Natural killer cell treated with Interleukin-12 subunit alpha and Interleukin-12 subunit beta and Interleukin-15 and Interleukin-18, amount 100 ng/mL, for 72 hours (primary cell): ENCODE data around the gene PHF14. TPM values are rescaled to one million over a fixed set of nuclear protein-coding genes. Genes with fewer than 3 reads are reported as not detected.
"Not testable (repeated sequence)": the region's sequence is repeated elsewhere in the genome, so short reads cannot be mapped to it uniquely, and the experiment has no call there.

Experiments used
- ATAC-seq, 2 donors: fragments of 150-1000 bp; cut with Tn5 transposase in 1 of 2; sonication (Bioruptor Pico), chemical (Tn5 transposase) in 1 of 2; 2 replicates each; pipeline ENCODE4 v1.10.0; 2021
- DNase-seq: peaks from one replicate; pipeline ENCODE4 v3.0.0; 2022; ENCODE audit warnings: low spot score
- H3K27ac Mint-ChIP-seq, 2 donors: 1 replicate in 1 of 2; 2 replicates in 1 of 2; pipeline ENCODE4 v1.8.0; 2022; ENCODE audit warnings: mixed read lengths in 2 of 2, mild to moderate bottlenecking in 1 of 2, moderate library complexity in 1 of 2
- H3K27me3 Mint-ChIP-seq, 2 donors: 1 replicate in 1 of 2; 2 replicates in 1 of 2; pipeline ENCODE4 v1.8.0; 2022; ENCODE audit warnings: mixed read lengths in 2 of 2
- H3K36me3 Mint-ChIP-seq: one replicate; pipeline ENCODE4 v1.8.0; 2022; ENCODE audit warnings: mixed read lengths
- H3K4me1 Mint-ChIP-seq, 2 donors: 1 replicate in 1 of 2; 2 replicates in 1 of 2; pipeline ENCODE4 v1.8.0; 2022; ENCODE audit warnings: low read depth in 2 of 2, mixed read lengths in 2 of 2, mild to moderate bottlenecking in 1 of 2
- H3K4me3 Mint-ChIP-seq: one replicate; pipeline ENCODE4 v1.8.0; 2022; ENCODE audit warnings: mixed read lengths
- H3K9me3 Mint-ChIP-seq: 2 replicates; pipeline ENCODE4 v1.8.0; 2022; ENCODE audit warnings: mixed read lengths
- total RNA-seq, 2 donors: library from RNA; stranded (reverse); gene quantifications; one replicate each; pipeline ENCODE4 v1.2.3, GENCODE V29; 2022

Gene PHF14
- total RNA-seq, 2 donors from 2014 or later = 22.0 to 52.3 TPM

- not testable (repeated sequence) for H3K36me3 Mint-ChIP-seq, H3K4me3 Mint-ChIP-seq, H3K27ac Mint-ChIP-seq, DNase-seq, H3K4me1 Mint-ChIP-seq, ATAC-seq, H3K9me3 Mint-ChIP-seq
- H3K27me3 Mint-ChIP-seq = peaks cover 7 to 13% of the 10 kb centered on the region in 2 donors
Observed at GRCh38 chr7:10953078-10953750, 20.5 kb upstream of the PHF14 start.

DNA sequence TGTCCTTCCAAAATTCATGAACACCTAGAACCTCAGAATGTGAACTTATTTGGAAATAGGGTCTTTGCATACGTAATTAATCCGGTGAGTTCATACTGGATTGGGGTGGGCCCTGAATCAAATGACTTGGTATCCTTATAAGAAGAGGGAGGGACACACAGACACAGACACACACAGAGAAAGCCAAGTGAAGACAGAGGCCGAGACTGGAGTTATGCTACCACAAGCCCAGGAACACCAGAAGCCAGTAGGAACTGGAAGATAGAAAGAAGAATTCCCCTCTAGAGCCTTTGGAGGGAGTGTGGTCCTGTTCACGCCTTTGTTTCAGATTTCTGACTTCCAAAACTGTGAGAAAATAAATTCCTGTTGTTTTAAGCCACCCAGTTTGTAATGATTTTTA, 17.1 kb upstream of the PHF14 start:
- DNase-seq (no peak), ATAC-seq (no peak)
- peaks cover 5% of the 10 kb centered on the region for H3K36me3 Mint-ChIP-seq
- H3K27ac Mint-ChIP-seq = no peak overlapping the region
- peaks cover 18 to 20% of the 10 kb centered on the region in 2 donors for H3K27me3 Mint-ChIP-seq
- H3K4me3 Mint-ChIP-seq = no peak overlapping the region
- no peaks in the 10 kb centered on the region for H3K4me1 Mint-ChIP-seq
- no peaks in the 10 kb centered on the region for H3K9me3 Mint-ChIP-seq

GRCh38 chr7:10960242-10960641, 13.4 kb upstream of the PHF14 start:
- not testable (repeated sequence) for H3K4me3 Mint-ChIP-seq, H3K9me3 Mint-ChIP-seq, H3K27ac Mint-ChIP-seq, H3K4me1 Mint-ChIP-seq, DNase-seq, ATAC-seq
- Mint-ChIP-seq H3K27me3 (peaks cover 49 to 50% of the 10 kb centered on the region in 2 donors), H3K36me3 (peaks cover 10% of the 10 kb centered on the region)

DNA sequence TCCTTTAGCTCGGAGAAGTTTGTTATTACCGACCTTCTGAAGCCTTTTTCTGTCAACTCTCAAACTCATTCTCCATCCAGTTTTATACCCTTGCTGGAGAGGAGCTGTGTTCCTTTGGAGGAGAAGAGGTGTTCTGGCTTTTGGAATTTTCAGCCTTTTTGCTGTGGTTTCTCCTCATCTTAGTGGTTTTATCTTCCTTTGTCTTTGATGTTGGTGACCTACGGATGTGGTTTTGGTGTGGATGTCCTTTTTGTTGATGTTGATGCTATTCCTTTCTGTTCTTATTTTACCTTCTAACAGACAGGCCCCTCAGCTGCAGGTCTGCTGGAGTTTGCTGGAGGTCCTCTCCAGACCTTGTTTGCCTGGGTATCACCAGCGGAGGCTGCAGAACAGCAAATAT, 8.7 kb upstream of the PHF14 start:
- H3K4me1 Mint-ChIP-seq, H3K9me3 Mint-ChIP-seq, H3K27ac Mint-ChIP-seq, H3K4me3 Mint-ChIP-seq, DNase-seq, ATAC-seq: not testable (repeated sequence)
- peaks cover 50 to 74% of the 10 kb centered on the region in 2 donors for H3K27me3 Mint-ChIP-seq
- peaks cover 15% of the 10 kb centered on the region for H3K36me3 Mint-ChIP-seq

DNA sequence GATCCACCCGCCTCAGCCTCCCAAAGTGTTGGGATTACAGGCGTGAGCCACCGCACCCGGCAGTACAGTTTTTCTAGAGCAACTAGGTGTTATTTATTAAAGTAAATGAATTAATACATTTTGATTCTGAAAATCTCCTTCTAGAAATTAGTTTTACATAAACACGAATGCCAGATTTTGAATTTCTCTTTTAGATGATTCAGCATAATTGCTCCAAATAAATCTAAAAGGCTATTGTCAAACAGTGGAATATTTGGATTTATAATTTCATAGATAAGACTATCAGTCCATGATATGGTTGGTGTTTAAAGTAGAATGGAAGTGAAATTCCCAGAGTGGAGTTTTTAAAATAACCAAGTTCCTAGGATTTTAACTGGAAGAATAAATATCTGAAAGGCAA, 1.5 kb upstream of the PHF14 start:
- Mint-ChIP-seq H3K9me3 (no peaks in the 10 kb centered on the region), H3K36me3 (peaks cover 20% of the 10 kb centered on the region), H3K27ac (no peak overlapping the region), H3K4me3 (peak overlapping the region; percentile 94), H3K27me3 (peaks cover 10 to 21% of the 10 kb centered on the region in 2 donors), H3K4me1 (peaks cover 20 to 28% of the 10 kb centered on the region in 2 donors)
- DNase-seq (no peak), ATAC-seq (no peak)

DNA sequence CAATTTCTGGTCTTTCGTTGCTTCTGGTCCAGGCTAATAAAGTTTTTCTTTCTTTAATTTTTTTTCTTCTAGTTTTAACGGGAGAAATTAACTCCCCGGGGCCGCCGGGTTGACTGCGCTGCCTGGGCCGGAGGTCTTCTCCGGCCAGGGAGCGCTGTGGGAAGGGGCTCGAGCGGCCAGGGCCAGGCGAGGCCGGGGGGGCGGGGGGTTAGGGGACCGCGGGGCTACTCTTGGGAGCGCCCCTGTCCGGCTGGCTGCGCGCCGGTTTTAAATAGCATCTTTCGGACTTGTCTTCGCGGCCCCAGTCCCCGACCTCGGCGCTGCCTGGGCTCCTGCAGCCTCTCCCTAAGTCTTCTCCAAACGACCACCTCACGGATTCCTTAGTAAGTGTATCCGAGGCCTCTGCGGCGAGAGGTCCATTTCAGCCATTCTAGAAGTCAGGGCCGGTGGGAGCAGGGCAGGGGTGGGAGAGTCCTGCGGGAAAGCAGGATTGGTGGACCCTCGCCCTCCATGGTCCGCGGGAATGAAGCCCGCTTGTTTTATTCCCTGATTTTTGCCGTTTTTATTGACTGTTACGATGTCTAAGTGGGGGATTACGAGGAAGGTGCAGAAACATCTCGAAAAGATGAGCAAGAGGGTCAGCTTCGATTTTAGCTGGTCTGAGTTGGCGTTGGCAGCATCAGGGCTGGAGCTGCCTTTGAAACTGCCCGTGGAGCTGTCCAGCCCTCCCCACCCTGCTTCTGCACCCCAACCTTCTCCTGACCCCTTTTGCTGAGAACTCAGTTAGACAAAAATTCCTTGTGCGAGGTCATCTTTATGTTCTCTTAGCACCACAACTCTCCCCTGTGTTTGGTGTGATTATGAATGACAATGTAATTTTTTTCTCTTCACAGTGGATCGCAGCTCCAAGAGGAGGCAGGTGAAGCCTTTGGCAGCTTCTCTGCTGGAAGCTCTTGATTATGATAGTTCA, 555 bp downstream of the PHF14 start:
- Mint-ChIP-seq H3K9me3 (no peaks in the 10 kb centered on the region), H3K4me3 (peak overlapping the region; percentile 94), H3K27ac (peak overlapping the region; percentile 90 to 96), H3K36me3 (peaks cover 25% of the 10 kb centered on the region), H3K4me1 (peaks cover 20 to 28% of the 10 kb centered on the region in 2 donors), H3K27me3 (peaks cover 4 to 6% of the 10 kb centered on the region in 2 donors)
- no peak for DNase-seq
- peak; percentile 26 to 63 for ATAC-seq

- no peak for DNase-seq
- Mint-ChIP-seq H3K27ac (no peak overlapping the region), H3K36me3 (peaks cover 28% of the 10 kb centered on the region), H3K4me1 (peaks cover 27 to 36% of the 10 kb centered on the region in 2 donors), H3K9me3 (no peaks in the 10 kb centered on the region), H3K4me3 (no peak overlapping the region), H3K27me3 (no peaks in the 10 kb centered on the region)
- no peak for ATAC-seq
Observed at GRCh38 chr7:10977113-10977512, 3.4 kb downstream of the PHF14 start.

GRCh38 chr7:10981317-10981716, 7.6 kb downstream of the PHF14 start:
- Mint-ChIP-seq H3K4me3 (no peak overlapping the region), H3K36me3 (peaks cover 25% of the 10 kb centered on the region), H3K9me3 (no peaks in the 10 kb centered on the region), H3K27me3 (no peaks in the 10 kb centered on the region), H3K27ac (no peak overlapping the region), H3K4me1 (peaks cover 18 to 26% of the 10 kb centered on the region in 2 donors)
- ATAC-seq (no peak), DNase-seq (no peak)

DNA sequence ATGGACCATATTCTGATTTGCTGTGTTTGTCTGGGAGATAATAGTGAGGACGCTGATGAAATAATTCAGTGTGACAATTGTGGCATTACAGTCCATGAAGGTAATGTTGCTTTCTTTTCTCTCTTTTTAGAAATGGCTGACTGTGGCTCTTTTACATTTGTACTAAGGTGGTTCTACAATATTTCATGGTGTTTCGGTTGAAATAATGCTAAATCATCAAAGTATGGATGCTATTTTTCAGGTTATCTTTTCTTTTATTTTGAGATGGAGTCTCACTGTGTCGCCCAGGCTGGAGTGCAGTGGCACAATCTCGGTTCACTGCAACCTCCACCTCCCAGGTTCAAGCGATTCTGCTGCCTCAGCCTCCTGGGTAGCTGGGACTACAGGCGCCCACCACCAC, 17.1 kb downstream of the PHF14 start:
- H3K27ac Mint-ChIP-seq, H3K4me3 Mint-ChIP-seq, H3K9me3 Mint-ChIP-seq, ATAC-seq, H3K4me1 Mint-ChIP-seq, DNase-seq, H3K27me3 Mint-ChIP-seq: not testable (repeated sequence)
- peaks cover 19% of the 10 kb centered on the region for H3K36me3 Mint-ChIP-seq

GRCh38 chr7:10995482-10996166, 22.0 kb downstream of the PHF14 start:
- not testable (repeated sequence) for H3K27me3 Mint-ChIP-seq, H3K4me3 Mint-ChIP-seq, H3K27ac Mint-ChIP-seq, H3K9me3 Mint-ChIP-seq, DNase-seq, ATAC-seq
- H3K4me1 Mint-ChIP-seq = peaks cover 28 to 38% of the 10 kb centered on the region in 2 donors
- peaks cover 22% of the 10 kb centered on the region for H3K36me3 Mint-ChIP-seq

- H3K27ac Mint-ChIP-seq = peak overlapping the region in 1 of 2 donors; percentile 16
Observed at GRCh38 chr7:10998996-10999757, 25.5 kb downstream of the PHF14 start.

DNA sequence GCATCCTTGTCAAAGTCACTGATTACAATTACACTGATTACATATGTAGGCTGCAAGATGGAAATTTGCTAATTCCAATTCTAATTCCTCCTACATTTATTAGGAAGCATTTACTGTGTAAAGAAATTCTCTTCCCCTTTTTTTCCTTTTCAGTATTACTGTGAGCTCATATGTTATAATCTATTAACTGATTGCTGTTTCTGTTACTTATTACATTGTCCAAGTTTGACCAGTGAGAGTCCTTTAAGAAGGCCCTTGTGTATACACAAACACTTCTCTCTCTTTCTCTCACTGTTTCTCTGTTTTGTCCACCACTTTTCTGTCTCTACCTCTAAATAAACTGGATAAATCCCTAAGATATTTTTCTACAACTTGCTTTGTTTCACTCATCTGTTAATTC, 31.5 kb downstream of the PHF14 start:
- no peak overlapping the region for H3K27ac Mint-ChIP-seq
- peaks cover 10% of the 10 kb centered on the region for H3K36me3 Mint-ChIP-seq
- H3K4me1 Mint-ChIP-seq = peaks cover 17 to 20% of the 10 kb centered on the region in 2 donors
- ATAC-seq (no peak), DNase-seq (no peak)
- H3K4me3 Mint-ChIP-seq = no peak overlapping the region
- H3K27me3 Mint-ChIP-seq = no peaks in the 10 kb centered on the region
- no peaks in the 10 kb centered on the region for H3K9me3 Mint-ChIP-seq

More at GRCh38 chr7:10998996-10999757, 25.5 kb downstream of the PHF14 start:
- ATAC-seq = no peak
- no peak overlapping the region for H3K4me3 Mint-ChIP-seq
- no peak for DNase-seq
- no peaks in the 10 kb centered on the region for H3K9me3 Mint-ChIP-seq
- peaks cover 15% of the 10 kb centered on the region for H3K36me3 Mint-ChIP-seq
- H3K4me1 Mint-ChIP-seq = peaks cover 32 to 45% of the 10 kb centered on the region in 2 donors
- no peaks in the 10 kb centered on the region for H3K27me3 Mint-ChIP-seq

DNA sequence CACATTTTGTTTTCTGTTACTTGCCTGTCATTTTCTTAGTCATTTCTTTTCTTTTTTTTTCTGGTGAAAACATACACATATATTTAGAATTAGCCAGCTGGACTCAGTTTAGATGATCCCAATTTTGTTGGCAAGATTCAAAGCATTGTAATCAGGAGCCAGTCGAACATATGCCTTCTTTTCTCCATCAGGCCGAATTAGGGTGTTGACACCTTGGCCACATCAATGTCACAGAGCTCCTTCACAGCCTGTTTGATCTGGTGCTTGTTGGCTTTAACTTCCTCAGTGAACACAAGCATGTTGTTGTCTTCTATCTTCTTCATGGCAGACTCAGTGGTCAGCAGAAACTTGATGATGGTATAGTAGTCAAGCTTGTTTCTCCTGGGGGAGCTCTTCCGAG, 32.6 kb downstream of the PHF14 start:
- Mint-ChIP-seq H3K27ac (no peak overlapping the region), H3K27me3 (no peaks in the 10 kb centered on the region), H3K4me3 (no peak overlapping the region), H3K4me1 (peaks cover 13 to 14% of the 10 kb centered on the region in 2 donors), H3K9me3 (no peaks in the 10 kb centered on the region), H3K36me3 (peaks cover 10% of the 10 kb centered on the region)
- DNase-seq (no peak), ATAC-seq (no peak)
